GM13977 (cell line): ENCODE measurements around the gene ASMT.

Experiments used
- DNase-seq: peaks from one replicate; pipeline ENCODE4 v3.0.0; 2012; ENCODE audit warnings: low spot score
- in situ Hi-C: fragments of 300-500 bp; cut with MboI; formaldehyde crosslinking; loops from one replicate; pipeline ENCODE4 v1.12.0; 2022; ENCODE audit warnings: low sequenced_read_pairs, low pct_unique_long_range_greater_than_20kb, mixed read lengths, inconsistent platforms; ENCODE audit not compliant: unreplicated experiment
- TF ChIP-seq, protein P1 (sequence below): IDR thresholded peaks from 2 replicates; pipeline ENCODE4 v1.5.1; 2012; ENCODE audit warnings: mild to moderate bottlenecking, control low read depth; ENCODE audit not compliant: insufficient read depth; ENCODE audit errors: extremely low read depth, missing control alignments

ASMT gene

DNA sequence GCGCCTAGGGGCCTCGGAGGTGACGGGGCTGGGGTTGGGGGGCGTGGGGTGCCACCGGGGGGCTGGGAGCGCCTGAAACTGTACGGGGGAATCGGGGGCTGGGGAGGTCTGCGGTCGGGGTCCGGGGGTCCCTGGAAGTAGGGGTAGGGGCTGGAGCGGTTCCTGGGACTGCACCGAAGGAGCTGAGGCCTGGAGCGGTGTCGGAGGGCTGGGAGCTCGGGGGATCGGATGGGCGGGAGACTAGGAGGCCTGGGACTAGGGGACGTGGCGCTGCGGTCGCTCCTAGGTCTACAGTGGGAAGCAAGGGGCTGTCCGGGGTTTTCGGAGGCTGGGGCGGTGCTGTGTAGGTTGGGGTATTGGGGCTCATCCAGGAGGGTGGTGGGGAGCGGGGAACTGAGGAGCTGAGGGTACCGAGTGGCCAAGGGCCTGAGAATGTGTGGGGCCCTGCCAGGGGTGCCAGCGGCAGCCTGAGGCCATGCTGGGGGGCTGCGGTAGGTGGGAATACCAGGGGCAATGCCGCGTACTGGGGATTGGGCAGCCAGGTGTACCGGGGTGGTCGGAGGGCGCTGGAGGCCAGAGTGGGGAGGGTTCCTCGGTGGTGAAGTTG, 22.9 kb upstream of the ASMT start:
- in situ Hi-C loops, result no loop called here
- TF ChIP-seq, protein P1, sequence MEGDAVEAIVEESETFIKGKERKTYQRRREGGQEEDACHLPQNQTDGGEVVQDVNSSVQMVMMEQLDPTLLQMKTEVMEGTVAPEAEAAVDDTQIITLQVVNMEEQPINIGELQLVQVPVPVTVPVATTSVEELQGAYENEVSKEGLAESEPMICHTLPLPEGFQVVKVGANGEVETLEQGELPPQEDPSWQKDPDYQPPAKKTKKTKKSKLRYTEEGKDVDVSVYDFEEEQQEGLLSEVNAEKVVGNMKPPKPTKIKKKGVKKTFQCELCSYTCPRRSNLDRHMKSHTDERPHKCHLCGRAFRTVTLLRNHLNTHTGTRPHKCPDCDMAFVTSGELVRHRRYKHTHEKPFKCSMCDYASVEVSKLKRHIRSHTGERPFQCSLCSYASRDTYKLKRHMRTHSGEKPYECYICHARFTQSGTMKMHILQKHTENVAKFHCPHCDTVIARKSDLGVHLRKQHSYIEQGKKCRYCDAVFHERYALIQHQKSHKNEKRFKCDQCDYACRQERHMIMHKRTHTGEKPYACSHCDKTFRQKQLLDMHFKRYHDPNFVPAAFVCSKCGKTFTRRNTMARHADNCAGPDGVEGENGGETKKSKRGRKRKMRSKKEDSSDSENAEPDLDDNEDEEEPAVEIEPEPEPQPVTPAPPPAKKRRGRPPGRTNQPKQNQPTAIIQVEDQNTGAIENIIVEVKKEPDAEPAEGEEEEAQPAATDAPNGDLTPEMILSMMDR, result no peak
- peak; percentile 41 for DNase-seq

DNA sequence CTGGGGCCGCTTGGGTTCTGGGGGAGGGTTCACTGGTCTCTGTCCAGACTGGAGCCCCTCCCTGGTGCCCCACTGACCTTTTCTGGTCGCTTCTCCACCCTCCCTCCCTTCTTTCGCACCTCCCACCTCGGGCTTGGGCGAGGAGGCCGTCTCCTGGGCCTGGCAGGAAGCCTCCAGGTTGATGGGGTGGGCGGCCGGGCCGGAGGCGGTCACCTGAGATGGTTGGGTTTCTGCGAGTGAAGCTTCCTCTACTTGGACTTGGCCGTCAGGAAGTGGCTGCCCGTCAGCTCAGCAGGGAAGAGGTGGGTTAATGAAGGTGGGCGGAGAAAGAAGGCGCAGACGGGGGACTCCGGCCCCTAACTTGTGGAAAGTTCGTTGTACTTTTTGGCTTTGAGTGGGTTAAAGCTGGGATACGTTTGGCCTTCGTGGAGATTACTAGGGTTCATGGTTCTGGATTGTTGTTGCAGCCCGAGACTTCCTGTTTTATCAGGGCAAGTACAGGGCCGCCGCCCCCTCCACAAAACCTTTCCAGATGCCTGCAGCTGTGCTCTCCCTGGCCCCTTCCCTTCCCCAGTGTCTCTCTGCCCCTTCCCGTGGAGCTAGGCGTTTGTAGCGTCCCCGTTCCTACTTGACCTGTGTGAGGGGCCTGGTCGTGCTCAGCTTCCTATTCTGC, 22.3 kb upstream of the ASMT start:
- in situ Hi-C loops, result no loop called here
- TF ChIP-seq, protein P1, result no peak
- peak; percentile 81 for DNase-seq

DNA sequence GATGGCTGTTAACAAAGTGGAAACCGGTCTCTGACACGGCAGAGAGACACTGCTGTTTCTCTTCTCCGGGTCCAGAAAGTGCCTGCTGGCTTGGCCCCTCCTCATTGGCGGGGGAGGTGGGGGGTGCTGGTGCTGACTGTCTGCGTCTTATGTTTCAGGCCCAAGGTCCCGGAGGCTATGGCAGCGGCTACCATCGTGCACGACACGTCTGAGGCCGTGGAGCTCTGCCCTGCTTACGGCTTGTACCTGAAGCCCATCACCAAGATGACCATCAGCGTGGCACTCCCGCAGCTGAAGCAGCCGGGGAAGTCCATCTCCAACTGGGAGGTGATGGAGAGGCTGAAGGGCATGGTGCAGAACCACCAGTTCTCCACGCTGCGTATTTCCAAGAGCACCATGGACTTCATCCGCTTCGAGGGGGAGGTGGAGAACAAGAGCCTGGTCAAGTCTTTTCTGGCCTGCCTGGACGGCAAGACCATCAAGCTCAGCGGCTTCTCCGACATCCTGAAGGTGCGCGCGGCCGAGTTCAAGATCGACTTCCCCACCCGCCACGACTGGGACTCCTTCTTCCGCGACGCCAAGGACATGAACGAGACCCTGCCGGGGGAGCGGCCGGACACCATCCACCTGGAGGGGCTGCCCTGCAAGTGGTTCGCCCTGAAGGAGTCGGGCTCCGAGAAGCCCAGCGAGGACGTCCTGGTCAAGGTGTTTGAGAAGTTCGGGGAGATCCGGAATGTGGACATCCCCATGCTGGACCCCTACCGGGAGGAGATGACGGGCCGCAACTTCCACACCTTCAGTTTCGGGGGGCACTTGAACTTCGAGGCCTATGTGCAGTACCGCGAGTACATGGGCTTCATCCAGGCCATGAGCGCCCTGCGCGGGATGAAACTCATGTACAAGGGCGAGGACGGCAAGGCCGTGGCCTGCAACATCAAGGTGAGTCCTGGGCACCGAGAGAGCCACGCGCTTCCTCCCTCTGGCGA, 21.3 kb upstream of the ASMT start:
- TF ChIP-seq, protein P1, result no peak
- peak; percentile 7 for DNase-seq
- in situ Hi-C loops, result no loop called here

DNA sequence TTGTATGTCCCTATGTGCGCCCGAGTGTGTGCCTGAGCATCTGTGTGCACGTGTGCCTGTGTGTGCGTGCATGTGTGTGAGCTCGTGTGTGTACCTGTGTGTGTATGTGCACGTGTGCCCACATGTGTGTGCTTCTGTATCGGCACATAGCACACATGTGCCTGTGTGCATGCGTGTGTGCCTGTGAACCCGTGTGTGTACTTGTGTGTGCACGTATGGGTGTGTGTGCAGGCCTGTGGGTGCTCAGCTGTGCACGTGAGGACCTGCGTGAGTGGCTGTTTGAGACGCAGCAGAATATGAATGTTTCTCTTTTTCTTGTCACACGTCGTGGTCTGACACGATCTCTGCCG, 19.2 kb upstream of the ASMT start:
- in situ Hi-C loops, result no loop called here
- no peak for DNase-seq
- TF ChIP-seq, protein P1, result no peak

DNA sequence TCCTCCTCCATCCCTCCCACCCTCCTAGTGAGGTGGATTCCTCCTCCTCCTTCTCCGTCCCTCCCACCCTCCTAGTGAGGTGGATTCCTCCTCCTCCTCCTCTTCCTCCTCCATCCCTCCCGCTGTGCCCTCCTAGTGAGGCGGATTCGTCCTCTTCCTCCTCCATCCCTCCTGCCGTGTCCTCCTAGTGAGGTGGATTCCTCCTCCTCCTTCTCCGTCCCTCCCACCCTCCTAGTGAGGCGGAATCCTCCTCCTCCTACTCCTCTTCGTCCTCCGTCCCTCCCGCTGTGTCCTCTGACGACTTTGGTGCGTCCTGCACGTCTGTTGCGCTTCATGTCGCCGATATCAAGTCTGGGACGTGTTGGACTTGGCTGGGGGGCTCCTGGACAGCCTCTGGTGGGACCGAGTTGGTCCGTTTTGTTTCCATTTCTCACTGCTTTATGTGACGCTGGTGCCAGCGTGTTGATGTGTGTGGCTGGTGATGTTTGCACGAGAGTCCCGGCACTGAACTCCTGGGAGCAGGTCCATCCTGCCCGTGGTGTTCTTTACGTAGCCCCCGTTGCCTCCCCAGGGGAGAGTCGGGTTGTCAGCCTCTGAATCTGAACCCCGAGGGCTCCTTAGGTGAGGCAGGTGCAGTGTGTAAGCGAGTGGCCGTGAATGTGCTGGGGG, 18.0 kb upstream of the ASMT start:
- peak; percentile 24 for DNase-seq
- TF ChIP-seq, protein P1, result no peak
- in situ Hi-C loops, result no loop called here
